GM12878 (cell line): ENCODE data around the gene AVPR1B. TPM values are rescaled to one million over a fixed set of nuclear protein-coding genes. Genes with fewer than 3 reads are reported as not detected.

Experiments
- ATAC-seq: fragments of 200-7000 bp; cut with Tn5 transposase; 3 replicates; pipeline ENCODE4 v1.9.1; 2020; ENCODE audit warnings: mild to moderate bottlenecking, moderate library complexity
- BruUV-seq: library from RNA; stranded (reverse); fragments of 400-500 nt; replicated peaks from 2 replicates; lab custom pipeline; 2021; lab: Mats Ljungman, UMichigan
- CTCF ChIA-PET: fragments of 300-600 bp; sonication (Branson Sonifier 250); formaldehyde crosslinking; extraction: SDS; loops from one replicate; lab custom pipeline; 2021; ENCODE audit warnings: inconsistent platforms; lab: Yijun Ruan, JAX
- POLR2A ChIA-PET: fragments of 350-600 bp; formaldehyde crosslinking; extraction: SDS; loops from one replicate; lab custom pipeline; 2021; ENCODE audit warnings: inconsistent platforms; lab: Charles Lee
- RAD21 ChIA-PET: fragments of 300-600 bp; sonication (Branson Sonifier 250); formaldehyde crosslinking; loops from one replicate; lab custom pipeline; 2023; ENCODE audit warnings: antibody characterized with exemption; ENCODE audit not compliant: unreplicated experiment; lab: Charles Lee
- SMC1A ChIA-PET: fragments of 300-600 bp; sonication (Branson Sonifier 250); formaldehyde crosslinking; loops from one replicate; lab custom pipeline; 2023; ENCODE audit not compliant: unreplicated experiment, uncharacterized antibody; lab: Charles Lee
- DNase-seq: peaks from one replicate; pipeline ENCODE4 v3.0.0-alpha.2; 2011; ENCODE audit warnings: low read depth, low spot score
- FAIRE-seq: peaks from 3 replicates; lab custom pipeline; 2011; peaks lifted over from hg19 to GRCh38; lab: Jason Lieb, UNC
- H2AFZ ChIP-seq: 2 replicates; pipeline ENCODE4 v1.6.0; 2011; ENCODE audit warnings: low read depth, low read length, control low read depth; ENCODE audit not compliant: control insufficient read depth
- H3K27ac ChIP-seq: 2 replicates; pipeline ENCODE4 v1.5.1; 2011; ENCODE audit warnings: control low read depth; ENCODE audit not compliant: control insufficient read depth, insufficient read depth
- H3K27me3 ChIP-seq, 2 experiments: replicated peaks in 1 of 2; 2 replicates each; pipeline versions ENCODE4 v1.6.0 to v1.6.1; 2011; ENCODE audit warnings: low read length in 1 of 2; ENCODE audit not compliant: control insufficient read depth in 2 of 2, insufficient read depth in 2 of 2
- H3K36me3 ChIP-seq, 2 experiments: 2 replicates each; pipeline ENCODE4 v1.5.1; 2011; ENCODE audit warnings: low read length in 1 of 2; ENCODE audit not compliant: control insufficient read depth in 2 of 2, insufficient read depth in 2 of 2
- H3K4me1 ChIP-seq: 2 replicates; pipeline ENCODE4 v1.6.1; 2011; ENCODE audit warnings: mild to moderate bottlenecking, low read length, moderate library complexity, mixed read lengths; ENCODE audit not compliant: control insufficient read depth, insufficient read depth
- H3K4me2 ChIP-seq: 2 replicates; pipeline ENCODE4 v1.6.0; 2011; ENCODE audit warnings: control low read depth; ENCODE audit not compliant: control insufficient read depth, insufficient read depth
- H3K4me3 ChIP-seq: fragments of 200-600 bp; sonication (generic); 2 replicates; pipeline ENCODE4 v1.5.1; 2016
- H3K79me2 ChIP-seq: 2 replicates; pipeline ENCODE4 v1.6.0; 2011; ENCODE audit warnings: low read length; ENCODE audit not compliant: control insufficient read depth, insufficient read depth
- H3K9ac ChIP-seq: 2 replicates; pipeline ENCODE4 v1.8.0; 2011; ENCODE audit warnings: low read length, control low read depth, mixed read lengths; ENCODE audit not compliant: control insufficient read depth, insufficient read depth
- H3K9me3 ChIP-seq: replicated peaks from 3 replicates; pipeline ENCODE4 v1.5.1; 2011; ENCODE audit warnings: mild to moderate bottlenecking, low read length; ENCODE audit not compliant: control insufficient read depth, insufficient read depth
- H4K20me1 ChIP-seq: 2 replicates; pipeline ENCODE4 v1.6.0; 2011; ENCODE audit not compliant: control insufficient read depth, insufficient read depth
- BMI1 ChIP-seq: fragments of 450-650 bp; IDR thresholded peaks from 2 replicates; pipeline ENCODE4 v1.6.1; 2016; ENCODE audit warnings: mild to moderate bottlenecking, moderate library complexity, borderline replicate concordance
- CBX3 ChIP-seq: fragments of 200-600 bp; sonication (generic); IDR thresholded peaks from 2 replicates; pipeline ENCODE4 v1.6.1; 2016; ENCODE audit warnings: low read depth, borderline replicate concordance
- CEBPB ChIP-seq, 2 experiments: fragments of 150-350 bp in 1 of 2; IDR thresholded peaks; 2 replicates each; pipeline ENCODE4 v1.6.1; 2012 to 2014; ENCODE audit warnings: low read depth in 2 of 2, low read length in 2 of 2, borderline replicate concordance in 1 of 2, inconsistent platforms in 1 of 2
- CHD4 ChIP-seq: fragments of 200-600 bp; sonication (generic); IDR thresholded peaks from 2 replicates; pipeline ENCODE4 v1.6.1; 2016; ENCODE audit warnings: mild to moderate bottlenecking
- EED ChIP-seq: sonication (generic); IDR thresholded peaks from 2 replicates; pipeline ENCODE4 v1.6.1; 2016; ENCODE audit warnings: antibody characterized with exemption, low read depth
- EP300 ChIP-seq, 2 experiments: fragments of 150-350 bp in 1 of 2; IDR thresholded peaks; 2 replicates each; pipeline ENCODE4 v1.6.1; 2011 to 2012; ENCODE audit warnings: low read depth in 2 of 2, low read length in 2 of 2, borderline replicate concordance in 1 of 2, improper control_type of control experiment in 1 of 2, inconsistent platforms in 1 of 2; ENCODE audit not compliant: control insufficient read depth in 1 of 2
- FOS ChIP-seq: IDR thresholded peaks from 3 replicates; pipeline ENCODE4 v1.6.1; 2011; ENCODE audit warnings: borderline replicate concordance; ENCODE audit not compliant: insufficient read length; ENCODE audit errors: extremely low read depth
- KAT2A ChIP-seq: conservative IDR thresholded peaks from 2 replicates; pipeline ENCODE4 v1.6.1; 2011; ENCODE audit warnings: low read depth, low read length; ENCODE audit not compliant: control insufficient read depth
- MYB ChIP-seq: fragments of 150-350 bp; IDR thresholded peaks from 2 replicates; pipeline ENCODE4 v1.6.1; 2014; ENCODE audit warnings: mild to moderate bottlenecking, low read depth, low read length, borderline replicate concordance
- MYC ChIP-seq: IDR thresholded peaks from 2 replicates; pipeline ENCODE4 v1.6.1; 2011; ENCODE audit warnings: mild to moderate bottlenecking, low read length, moderate library complexity, inconsistent platforms; ENCODE audit not compliant: insufficient read depth, insufficient replicate concordance, insufficient read length, severe bottlenecking
- NFYB ChIP-seq: IDR thresholded peaks from 2 replicates; pipeline ENCODE4 v1.6.1; 2011; ENCODE audit warnings: low read depth, mild to moderate bottlenecking, low read length, improper control_type of control experiment, moderate library complexity; ENCODE audit not compliant: insufficient read depth
- NR2C2 ChIP-seq: IDR thresholded peaks from 2 replicates; pipeline ENCODE4 v1.6.1; 2011; ENCODE audit warnings: borderline replicate concordance, low read depth; ENCODE audit not compliant: control insufficient read depth, insufficient read length
- PAX8 ChIP-seq: fragments of 450-650 bp; IDR thresholded peaks from 2 replicates; pipeline ENCODE4 v1.6.1; 2017; ENCODE audit warnings: mild to moderate bottlenecking, moderate library complexity
- RAD21 ChIP-seq: IDR thresholded peaks from 2 replicates; pipeline ENCODE4 v1.6.1; 2011; ENCODE audit warnings: mild to moderate bottlenecking, low read depth, low read length, moderate library complexity; ENCODE audit not compliant: insufficient read depth
- SMARCA5 ChIP-seq: fragments of 450-650 bp; IDR thresholded peaks from 2 replicates; pipeline ENCODE4 v1.6.1; 2017; ENCODE audit warnings: mild to moderate bottlenecking
- SP1 ChIP-seq: IDR thresholded peaks from one replicate; pipeline ENCODE4 v1.6.1; 2011; ENCODE audit warnings: low read depth, low read length
- YBX1 ChIP-seq: fragments of 450-650 bp; IDR thresholded peaks from 2 replicates; pipeline ENCODE4 v1.6.1; 2016; ENCODE audit warnings: antibody characterized with exemption
- WGBS: methylation state at CpG from one replicate; pipeline ENCODE4 v1.1.6; 2016; ENCODE audit warnings: low lambda C conversion rate; ENCODE audit not compliant: insufficient replicate concordance, insufficient coverage; ENCODE audit errors: missing lambda C conversion rate; 5-methylcytosine and 5-hydroxymethylcytosine counted together
- in situ Hi-C: fragments of 300-500 bp; cut with MboI; formaldehyde crosslinking; loops from 9 replicates; pipeline ENCODE4 v1.14.3; 2018; ENCODE audit warnings: mixed read lengths
- intact Hi-C: fragments of 100-400 bp; cut with micrococcal nuclease; formaldehyde crosslinking; loops from one replicate; pipeline ENCODE4 v1.14.2; 2022; ENCODE audit not compliant: unreplicated experiment
- polyA plus RNA-seq, 11 experiments: library from polyadenylated mRNA; depleted of rRNA in 4 of 11; unstranded in 6 of 11; stranded (reverse) in 5 of 11; fragments of >200 nt; fragmentation: Nextera tagmentation in 4 of 11; fragmentation: Illumina TruSeq in 1 of 11; extraction: Ambion mirVana in 4 of 11; extraction: Trizol in 1 of 11; gene quantifications; 1 replicate in 1 of 11; 2 replicates in 10 of 11; pipeline versions ENCODE4 v1.2.1 to v1.2.3, GENCODE V29; 2011 to 2016; ENCODE audit warnings: inconsistent platforms in 2 of 11, missing spikeins in 2 of 11, low read depth in 1 of 11
- total RNA-seq, 4 experiments: library from RNA; depleted of rRNA in 3 of 4; stranded (reverse); fragments of >200 nt in 3 of 4; fragmentation: Illumina TruSeq in 1 of 4; extraction: Trizol in 1 of 4; gene quantifications; 2 replicates each; pipeline versions ENCODE4 v1.2.1 to v1.2.3, GENCODE V29; 2013 to 2021

AVPR1B gene
- total and polyA plus RNA-seq, 10 of the 15 experiments (the other 5 are each of a cell fraction or from before 2014, with no cell fraction given): not detected

DNA sequence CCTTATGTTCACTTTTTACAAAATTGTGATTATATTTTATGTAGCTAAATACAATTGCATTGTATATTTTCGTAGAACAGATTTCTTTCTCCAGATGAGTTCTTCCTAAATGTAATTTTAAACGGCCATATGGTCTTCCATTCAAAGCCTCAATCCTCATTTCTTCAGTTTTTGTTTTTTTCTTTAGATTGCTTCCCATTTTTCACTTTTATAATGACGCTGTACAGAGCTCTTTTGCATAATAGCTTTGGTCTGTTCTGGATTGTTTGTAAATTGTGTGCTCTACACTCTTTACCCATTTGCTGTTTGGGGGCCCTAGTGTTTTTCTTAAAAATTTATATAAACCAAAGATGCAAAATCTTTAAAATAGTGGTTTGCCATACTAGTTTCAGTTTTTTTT is 27.8 kb downstream of the AVPR1B start (continued):
- TF ChIP-seq NR2C2 (no peak), EED (no peak)

- Histone ChIP-seq H3K4me1 (no peaks in the 10 kb centered on the region), H2AFZ (no peak overlapping the region), H3K9ac (no peak overlapping the region), H3K27ac (no peak overlapping the region), H4K20me1 (no peaks in the 10 kb centered on the region), H3K79me2 (no peaks in the 10 kb centered on the region), H3K4me2 (no peak overlapping the region), H3K4me3 (no peak overlapping the region), H3K36me3 (no peaks in the 10 kb centered on the region), H3K9me3 (no peaks in the 10 kb centered on the region), H3K27me3 (no peaks in the 10 kb centered on the region; a peak in 2 of 4 replicates)
- WGBS: 71% methylated on average over 3 of the region's 3 CpGs
- CTCF ChIA-PET: interaction anchor here (1.3 to 2.3 kb wide), 2 partner anchors 9 to 56 kb away, joined by 4 to 7 read pairs; no protein-coding TSS in a partner anchor
- RAD21 ChIA-PET: no interaction called here
- in situ Hi-C loops (no loop called here), intact Hi-C loops (no loop called here)
- SMC1A ChIA-PET: interaction anchor here (1.2 kb wide), 1 partner anchor 32 kb away, joined by 3 read pairs; no protein-coding TSS in a partner anchor
- FAIRE-seq (no peak), ATAC-seq (no peak), DNase-seq (no peak)
- POLR2A ChIA-PET: no interaction called here
- TF ChIP-seq BMI1 (no peak), SMARCA5 (no peak), CEBPB (IDR thresholded peaks at IDR 0.05; ENCODE audit: borderline replicate concordance in 1 of 2, low read depth in 2 of 2, low read length in 2 of 2) (no peak), EP300 (IDR thresholded peaks at IDR 0.05; ENCODE audit: borderline replicate concordance in 1 of 2, control insufficient read depth in 1 of 2, low read depth in 2 of 2, low read length in 2 of 2) (no peak), CHD4 (no peak), NFYB (no peak), PAX8 (no peak), KAT2A (no peak), YBX1 (no peak), MYB (no peak), FOS (no peak), MYC (no peak), CBX3 (no peak), RAD21 (no peak), SP1 (no peak)
- BruUV-seq: no TSS peak
Observed at GRCh38 chr1:206087091-206087490, 30.1 kb downstream of the AVPR1B start.
